Right cardiac atrium (tissue), 5 donors: ENCODE measurements around the gene PDZRN3. TPM values are rescaled to one million over a fixed set of nuclear protein-coding genes. Genes with fewer than 3 reads are reported as not detected.

Experiments
- ATAC-seq, 2 donors: fragments of 200-7000 bp; cut with Tn5 transposase; one replicate each; pipeline versions ENCODE4 v1.8.0 to v1.9.1; 2020; ENCODE audit warnings: moderate library complexity in 2 of 2, mild to moderate bottlenecking in 1 of 2
- DNase-seq, 3 donors: peaks; one replicate each; pipeline ENCODE4 v3.0.0-alpha.2; 2020
- H3K27ac ChIP-seq: one replicate; pipeline ENCODE4 v1.5.1; 2013; ENCODE audit warnings: mild to moderate bottlenecking, low read length, control low read depth, moderate library complexity
- H3K27me3 ChIP-seq: one replicate; pipeline ENCODE4 v1.6.1; 2013; ENCODE audit not compliant: control insufficient read depth, insufficient read depth
- H3K4me1 ChIP-seq: one replicate; pipeline ENCODE4 v1.6.1; 2013; ENCODE audit warnings: low read length; ENCODE audit not compliant: control insufficient read depth, insufficient read depth
- H3K4me3 ChIP-seq: one replicate; pipeline ENCODE4 v1.5.1; 2013; ENCODE audit warnings: low read length, control low read depth
- H3K9me3 ChIP-seq: one replicate; pipeline ENCODE4 v1.6.1; 2013; ENCODE audit warnings: low read length; ENCODE audit not compliant: control insufficient read depth
- WGBS: extraction: QIAGEN DNeasy Blood & Tissue Kit; methylation state at CpG from one replicate; pipeline ENCODE4 v1.1.7; 2013; 5-methylcytosine and 5-hydroxymethylcytosine counted together
- intact Hi-C, 4 donors: fragments of 100-400 bp; cut with DNase I; formaldehyde crosslinking; loops; one replicate each; pipeline versions ENCODE4 v1.11.0 to v1.14.0; 2022 to 2023
- polyA plus RNA-seq: library from polyadenylated mRNA; stranded (reverse); fragments of 200-250 nt; gene quantifications from one replicate; pipeline ENCODE4 v1.2.3, GENCODE V29; 2013
- total RNA-seq, 4 donors: library from RNA; stranded (reverse); fragmentation: NEBNext Ultra II Directional; extraction: Animal tissue kit (Norgen Biotek cat#: 25700); gene quantifications; one replicate each; pipeline ENCODE4 v1.2.1, GENCODE V29; 2021
- donor health status: healthy with polysubstance abuse.
- donor health status: DM: no; HTN: yes; CAD: no.
- donor health status: DM: no; HTN: no; CAD: no.
- donor health status: DM: no; HTN: yes; CAD: no; lungs with severe emphysema.
- donor health status: DM: yes; HTN: yes; CAD: no.

The PDZRN3 gene
- total and polyA plus RNA-seq, 5 donors, result 49.8 to 96.5 (median 70.1) TPM

- peak overlapping the region; percentile 86 for H3K27ac ChIP-seq
- ATAC-seq (no peak), DNase-seq (no peak)
- H3K9me3 ChIP-seq, result no peaks in the 10 kb centered on the region
- H3K4me3 ChIP-seq, result no peak overlapping the region
- H3K27me3 ChIP-seq, result no peaks in the 10 kb centered on the region
- intact Hi-C loops, result no loop called here
- H3K4me1 ChIP-seq, result peaks cover 11% of the 10 kb centered on the region
Observed at GRCh38 chr3:73491287-73491662, 133.5 kb downstream of the PDZRN3 start.

GRCh38 chr3:73490453-73491286, 134.1 kb downstream of the PDZRN3 start:
- Histone ChIP-seq H3K27me3 (no peaks in the 10 kb centered on the region), H3K27ac (peak overlapping the region; percentile 86), H3K4me3 (no peak overlapping the region), H3K4me1 (peaks cover 11% of the 10 kb centered on the region), H3K9me3 (no peaks in the 10 kb centered on the region)
- intact Hi-C loops, result no loop called here
- 26% methylated on average over 8 of the region's 8 CpGs for WGBS
- DNase-seq (peak; percentile 37 to 79 (median 69)), ATAC-seq (peak; percentile 86 to 87)

- no peaks in the 10 kb centered on the region for H3K9me3 ChIP-seq
- DNase-seq (no peak), ATAC-seq (no peak)
- H3K27ac ChIP-seq, result no peak overlapping the region
- intact Hi-C loops, result no loop called here
- H3K4me3 ChIP-seq, result no peak overlapping the region
- 56% methylated on average over 4 of the region's 4 CpGs for WGBS
- H3K27me3 ChIP-seq, result no peaks in the 10 kb centered on the region
- H3K4me1 ChIP-seq, result peaks cover 5% of the 10 kb centered on the region
Observed at GRCh38 chr3:73485877-73486330, 138.8 kb downstream of the PDZRN3 start.

- ATAC-seq, result peak in 1 of 2 donors; percentile 34
Observed at GRCh38 chr3:73484656-73485248, 140.0 kb downstream of the PDZRN3 start.

GRCh38 chr3:73481888-73482287, 142.9 kb downstream of the PDZRN3 start:
- Histone ChIP-seq H3K27me3 (no peaks in the 10 kb centered on the region), H3K4me1 (peaks cover 5% of the 10 kb centered on the region), H3K4me3 (no peak overlapping the region), H3K9me3 (no peaks in the 10 kb centered on the region), H3K27ac (no peak overlapping the region)
- 75% methylated on average over 3 of the region's 3 CpGs for WGBS
- intact Hi-C loops, result no loop called here
- ATAC-seq, result peak; percentile 20 to 24
- DNase-seq, result no peak

More at GRCh38 chr3:73484656-73485248, 140.0 kb downstream of the PDZRN3 start:
- H3K27ac ChIP-seq, result no peak overlapping the region
- H3K9me3 ChIP-seq, result no peaks in the 10 kb centered on the region
- H3K4me1 ChIP-seq, result peaks cover 5% of the 10 kb centered on the region
- 68% methylated on average over 7 of the region's 7 CpGs for WGBS
- no peak overlapping the region for H3K4me3 ChIP-seq
- DNase-seq, result no peak
- no peaks in the 10 kb centered on the region for H3K27me3 ChIP-seq
- intact Hi-C loops, result no loop called here

- peaks cover 5% of the 10 kb centered on the region for H3K4me1 ChIP-seq
- DNase-seq (no peak), ATAC-seq (peak; percentile 67 to 82)
- no peaks in the 10 kb centered on the region for H3K27me3 ChIP-seq
- H3K9me3 ChIP-seq, result no peaks in the 10 kb centered on the region
- H3K27ac ChIP-seq, result no peak overlapping the region
- H3K4me3 ChIP-seq, result no peak overlapping the region
- WGBS, result 57% methylated on average over 3 of the region's 3 CpGs
- intact Hi-C loops, result no loop called here
Observed at GRCh38 chr3:73480187-73480672, 144.5 kb downstream of the PDZRN3 start.

GRCh38 chr3:73479325-73479724, 145.4 kb downstream of the PDZRN3 start:
- peaks cover 5% of the 10 kb centered on the region for H3K4me1 ChIP-seq
- no peaks in the 10 kb centered on the region for H3K27me3 ChIP-seq
- 87% methylated on average over 5 of the region's 5 CpGs for WGBS
- H3K4me3 ChIP-seq, result no peak overlapping the region
- DNase-seq (no peak), ATAC-seq (no peak)
- intact Hi-C loops, result no loop called here
- no peak overlapping the region for H3K27ac ChIP-seq
- no peaks in the 10 kb centered on the region for H3K9me3 ChIP-seq

- no peak for DNase-seq
- intact Hi-C loops, result no loop called here
Observed at GRCh38 chr3:73478858-73479257, 145.9 kb downstream of the PDZRN3 start.

GRCh38 chr3:73475717-73476116, 149.0 kb downstream of the PDZRN3 start:
- H3K4me1 ChIP-seq, result peaks cover 6% of the 10 kb centered on the region
- no peaks in the 10 kb centered on the region for H3K9me3 ChIP-seq
- H3K27me3 ChIP-seq, result no peaks in the 10 kb centered on the region
- no peak overlapping the region for H3K27ac ChIP-seq
- no peak for DNase-seq
- no peak for ATAC-seq
- no peak overlapping the region for H3K4me3 ChIP-seq
- intact Hi-C loops, result no loop called here
- 78% methylated on average over 2 of the region's 2 CpGs for WGBS

More at GRCh38 chr3:73478858-73479257, 145.9 kb downstream of the PDZRN3 start:
- 89% methylated on average over 1 of the region's 1 CpG for WGBS
- Histone ChIP-seq H3K27ac (no peak overlapping the region), H3K4me1 (peaks cover 5% of the 10 kb centered on the region), H3K9me3 (no peaks in the 10 kb centered on the region), H3K4me3 (no peak overlapping the region), H3K27me3 (no peaks in the 10 kb centered on the region)
- ATAC-seq, result no peak

- intact Hi-C loops, result no loop called here
- H3K4me1 ChIP-seq, result peaks cover 3% of the 10 kb centered on the region
- 93% methylated on average over 4 of the region's 4 CpGs for WGBS
Observed at GRCh38 chr3:73475175-73475574, 149.6 kb downstream of the PDZRN3 start.

GRCh38 chr3:73474619-73475018, 150.1 kb downstream of the PDZRN3 start:
- ATAC-seq, result no peak
- WGBS, result 89% methylated on average over 1 of the region's 1 CpG
- intact Hi-C loops, result no loop called here
- Histone ChIP-seq H3K27me3 (no peaks in the 10 kb centered on the region), H3K27ac (no peak overlapping the region), H3K4me3 (no peak overlapping the region), H3K4me1 (peaks cover 3% of the 10 kb centered on the region), H3K9me3 (no peaks in the 10 kb centered on the region)
- DNase-seq, result no peak

More at GRCh38 chr3:73475175-73475574, 149.6 kb downstream of the PDZRN3 start:
- ATAC-seq, result no peak
- no peak overlapping the region for H3K27ac ChIP-seq
- DNase-seq, result no peak
- no peak overlapping the region for H3K4me3 ChIP-seq
- H3K9me3 ChIP-seq, result no peaks in the 10 kb centered on the region
- no peaks in the 10 kb centered on the region for H3K27me3 ChIP-seq
